ENCODE measurements around the gene ANXA2R.

GRCh38 chr5:43007911-43008362, 32.2 kb downstream of the ANXA2R start:
- peak in 1 of 2 donors; percentile 4 for TF ChIP-seq CTCF (conservative IDR thresholded peaks at IDR 0.05 in 1 of 2, IDR thresholded peaks at IDR 0.05 in 1 of 2; ENCODE audit: low read depth in 1 of 2, low read length in 2 of 2)
- TF ChIP-seq EZH2 (IDR thresholded peaks at IDR 0.05; ENCODE audit: low read length, missing control alignments), result no peak
